Measurements from ENCODE around the gene ZNF805. TPM values are rescaled to one million over a fixed set of nuclear protein-coding genes. Genes with fewer than 3 reads are reported as not detected.

Gene ZNF805
- total and polyA plus RNA-seq, 2 of the 13 experiments (the other 11 are each of a cell fraction or from before 2014, with no cell fraction given), result 5.1 to 12.8 TPM

DNA sequence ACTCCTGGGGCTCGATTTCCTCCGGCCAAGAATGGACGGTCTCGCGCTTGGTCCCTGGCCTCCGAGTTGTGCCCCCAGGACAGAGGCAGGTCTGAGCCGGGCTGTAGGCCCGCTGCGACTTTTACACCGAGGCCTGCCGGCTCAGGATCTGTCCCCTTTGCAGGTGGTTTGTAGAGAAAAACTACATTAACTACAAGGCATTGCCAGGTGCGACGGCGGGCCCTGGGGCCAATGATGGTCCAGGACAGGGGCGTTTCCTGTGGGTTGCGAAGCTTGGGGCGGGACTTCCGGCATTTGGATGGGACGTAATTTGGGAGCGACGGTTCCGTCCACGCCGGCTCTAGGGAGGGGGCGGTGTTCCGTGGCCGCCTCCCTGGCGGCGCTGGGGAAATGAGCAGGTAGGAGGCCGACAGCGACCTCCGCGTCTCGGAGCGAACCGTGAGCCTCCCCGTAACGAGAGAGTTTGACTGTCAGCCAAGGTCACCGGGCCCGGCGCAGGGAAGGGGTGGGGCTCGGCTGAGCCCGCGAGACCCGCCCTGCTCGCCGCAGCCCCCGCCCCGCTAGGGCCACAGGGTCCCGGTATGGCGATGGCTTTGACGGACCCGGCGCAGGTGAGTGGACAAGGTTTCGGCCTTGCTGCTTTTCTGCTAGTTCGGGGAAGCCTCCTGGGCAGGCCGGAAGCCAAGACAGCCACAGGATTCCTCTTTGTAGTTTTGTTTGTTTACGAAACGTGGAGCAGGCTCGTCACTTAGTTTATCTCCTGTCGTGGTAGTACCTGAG lies at the start of gene ZNF805 (continued):
- TF ChIP-seq STAT6 (CRISPR knock-in tag; IDR thresholded peaks at IDR 0.05; ENCODE audit: borderline replicate concordance), result no peak
- 0 out of 2 replicates have a peak, but pooled peaks have one; percentile 17 for TF ChIP-seq FIP1L1 (IDR thresholded peaks at IDR 0.05; ENCODE audit: borderline replicate concordance, insufficient read depth, low read depth, low read length)
- TF ChIP-seq ZFAT (CRISPR knock-in tag; conservative IDR thresholded peaks at IDR 0.05), result no peak
- no peak for TF ChIP-seq ZNF24 (IDR thresholded peaks at IDR 0.05)
- TF ChIP-seq SNRNP70 (IDR thresholded peaks at IDR 0.05; ENCODE audit: low read depth, low read length), result no peak
- TF ChIP-seq ZNF891 (CRISPR knock-in tag; IDR thresholded peaks at IDR 0.05), result peak; percentile 76
- no peak for TF ChIP-seq KLF13 (CRISPR knock-in tag; IDR thresholded peaks at IDR 0.05)
- TF ChIP-seq ZNF781 (CRISPR knock-in tag; IDR thresholded peaks at IDR 0.05; ENCODE audit: borderline replicate concordance, not compliant biosample characterization), result peak; percentile 66
- TF ChIP-seq ZNF550 (CRISPR knock-in tag; IDR thresholded peaks at IDR 0.05; ENCODE audit: borderline replicate concordance), result no peak
- no peak for TF ChIP-seq ZNF609 (CRISPR knock-in tag; IDR thresholded peaks at IDR 0.05; ENCODE audit: borderline replicate concordance)
- TF ChIP-seq PAWR (CRISPR knock-in tag; IDR thresholded peaks at IDR 0.05; ENCODE audit: borderline replicate concordance), result no peak
- TF ChIP-seq ZNF10 (CRISPR knock-in tag; IDR thresholded peaks at IDR 0.05; ENCODE audit: borderline replicate concordance, low read depth), result no peak
- TF ChIP-seq AKAP8 (CRISPR knock-in tag; IDR thresholded peaks at IDR 0.05), result peak; percentile 66; the same call in 1 of the 2 replicates
- TF ChIP-seq WIZ (CRISPR knock-in tag; IDR thresholded peaks at IDR 0.05), result no peak
- no peak for TF ChIP-seq NFAT5 (CRISPR knock-in tag; IDR thresholded peaks at IDR 0.05)

Data from HepG2 (cell line).